T-helper 22 cell (primary cell): Measurements from ENCODE around the gene NUP35.
"Not testable (repeated sequence)": the region's sequence is repeated elsewhere in the genome, so short reads cannot be mapped to it uniquely, and the experiment has no call there.

Experiments
- DNase-seq: peaks from one replicate; pipeline ENCODE4 v3.0.0-alpha.2; 2020; ENCODE audit warnings: low read depth

The NUP35 gene

GRCh38 chr2:183148955-183149354, 24.7 kb downstream of the NUP35 start:
- DNase-seq, result no peak

- DNase-seq, result no peak
Measured at GRCh38 chr2:183149489-183149888, 25.2 kb downstream of the NUP35 start.

GRCh38 chr2:183152280-183152679, 28.0 kb downstream of the NUP35 start:
- DNase-seq, result not testable (repeated sequence)

DNA sequence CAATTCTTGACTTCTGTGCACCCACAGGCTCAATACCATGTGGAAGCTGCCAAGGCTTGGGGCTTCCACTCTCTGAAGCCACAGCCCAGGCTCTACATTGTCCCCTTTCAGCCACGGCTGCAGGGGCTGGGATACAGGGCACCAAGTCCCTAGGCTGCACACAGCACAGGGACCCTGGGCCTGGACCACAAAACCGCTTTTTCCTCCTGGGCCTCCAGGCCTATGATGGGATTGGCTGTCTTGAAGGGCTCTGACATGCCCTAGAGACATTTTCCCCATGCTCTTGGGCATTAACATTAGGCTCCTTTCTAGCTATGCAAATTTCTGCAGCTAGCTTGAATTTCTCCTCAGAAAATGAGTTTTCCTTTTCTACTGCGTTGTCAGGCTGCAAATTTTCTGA, 29.7 kb downstream of the NUP35 start:
- DNase-seq, result no peak

DNA sequence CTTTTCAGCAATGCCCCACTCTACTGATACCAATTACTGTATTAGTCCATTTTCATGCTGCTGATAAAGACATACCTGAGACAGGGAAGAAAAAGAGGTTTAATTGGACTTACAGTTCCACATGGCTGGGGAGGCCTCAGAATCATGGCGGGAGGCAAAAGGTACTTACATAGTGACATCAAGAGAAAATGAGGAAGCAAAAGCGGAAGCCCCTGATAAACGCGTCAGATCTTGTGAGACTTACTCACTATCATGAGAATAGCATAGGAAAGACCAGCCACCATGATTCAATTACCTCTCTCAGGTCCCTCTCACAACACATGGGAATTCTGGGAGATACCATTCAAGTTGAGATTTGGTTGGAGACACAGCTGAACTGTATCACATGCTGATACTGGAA, 30.5 kb downstream of the NUP35 start:
- not testable (repeated sequence) for DNase-seq

DNA sequence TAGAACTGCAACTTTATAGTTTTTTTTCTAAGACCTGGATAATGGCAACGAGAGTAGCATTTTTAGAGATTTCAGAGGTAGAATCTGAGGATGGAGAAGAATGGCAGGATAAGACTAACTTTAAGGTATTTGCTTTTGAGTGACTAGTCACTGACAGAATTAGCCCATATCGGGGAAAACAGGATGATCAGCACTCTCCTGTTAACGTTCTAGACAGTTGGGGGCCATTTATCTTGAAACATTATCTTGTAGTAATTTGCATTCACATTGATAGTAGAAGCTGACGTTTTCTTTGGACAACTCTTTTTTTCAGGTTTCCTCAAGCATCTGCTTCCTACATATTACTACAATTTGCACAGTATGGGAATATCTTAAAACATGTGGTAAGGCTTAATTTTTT, 32.9 kb downstream of the NUP35 start:
- DNase-seq, result no peak

- DNase-seq, result no peak
Measured at GRCh38 chr2:183162362-183162761, 38.1 kb downstream of the NUP35 start.

DNA sequence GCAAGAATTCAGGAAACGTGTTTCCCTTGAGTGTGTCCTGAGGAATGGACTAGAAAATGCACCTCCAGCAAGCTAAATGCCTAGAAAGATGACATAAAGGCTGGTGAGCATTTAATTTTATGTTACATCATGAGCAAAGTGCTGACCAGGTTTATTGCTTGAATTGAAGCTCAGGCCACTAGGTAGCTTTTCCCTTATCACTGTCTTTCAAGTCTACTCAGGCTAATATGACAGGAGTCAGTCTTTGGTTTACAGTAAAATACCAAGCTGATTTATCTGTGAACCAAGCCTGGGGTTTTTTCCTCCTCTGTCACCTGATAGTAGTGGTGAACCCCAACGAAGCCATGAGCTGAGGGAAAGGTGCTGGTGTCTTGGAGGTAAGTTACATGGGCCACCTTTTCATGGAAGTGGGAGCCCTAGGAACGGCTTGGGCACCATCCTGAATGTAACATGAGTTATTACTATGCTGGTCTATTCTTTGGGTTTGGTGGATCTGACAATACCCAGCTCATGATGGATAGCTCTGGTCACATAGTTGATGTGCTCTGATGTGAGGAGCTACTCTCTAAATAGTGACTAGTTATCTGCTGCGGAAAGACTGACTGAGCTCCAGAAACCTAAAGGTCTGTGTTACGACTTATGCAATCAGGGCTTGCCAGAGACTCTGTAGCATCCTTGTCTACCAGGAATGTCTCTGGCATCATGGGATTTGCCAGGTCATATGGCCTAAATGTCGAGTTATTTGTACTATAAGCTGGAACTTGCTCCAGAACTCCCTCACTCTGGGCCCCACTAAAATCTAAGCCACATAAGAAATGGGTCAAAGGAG, 39.8 kb downstream of the NUP35 start:
- no peak for DNase-seq

GRCh38 chr2:183164650-183165015, 40.4 kb downstream of the NUP35 start:
- no peak for DNase-seq

DNA sequence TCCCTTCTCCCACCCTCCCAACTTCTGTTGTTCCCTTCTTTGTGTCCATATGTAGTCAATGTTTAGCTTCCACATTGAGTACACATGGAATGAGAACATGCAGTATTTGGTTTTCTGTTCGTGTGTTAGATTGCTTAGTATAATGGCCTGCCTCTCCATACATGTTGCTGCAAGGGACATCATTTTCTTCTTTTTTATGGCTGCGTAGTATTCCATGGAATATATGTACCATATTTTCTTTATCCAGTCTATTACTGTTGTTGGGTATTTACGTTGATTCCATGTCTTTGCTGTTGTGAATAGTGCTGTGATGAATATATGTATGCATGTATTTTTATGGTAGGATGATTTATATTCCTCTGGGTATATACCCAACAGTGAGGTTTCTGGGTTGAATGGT, 42.0 kb downstream of the NUP35 start:
- DNase-seq, result no peak

- DNase-seq, result not testable (repeated sequence)
Measured at GRCh38 chr2:183166976-183167375, 42.7 kb downstream of the NUP35 start.

DNA sequence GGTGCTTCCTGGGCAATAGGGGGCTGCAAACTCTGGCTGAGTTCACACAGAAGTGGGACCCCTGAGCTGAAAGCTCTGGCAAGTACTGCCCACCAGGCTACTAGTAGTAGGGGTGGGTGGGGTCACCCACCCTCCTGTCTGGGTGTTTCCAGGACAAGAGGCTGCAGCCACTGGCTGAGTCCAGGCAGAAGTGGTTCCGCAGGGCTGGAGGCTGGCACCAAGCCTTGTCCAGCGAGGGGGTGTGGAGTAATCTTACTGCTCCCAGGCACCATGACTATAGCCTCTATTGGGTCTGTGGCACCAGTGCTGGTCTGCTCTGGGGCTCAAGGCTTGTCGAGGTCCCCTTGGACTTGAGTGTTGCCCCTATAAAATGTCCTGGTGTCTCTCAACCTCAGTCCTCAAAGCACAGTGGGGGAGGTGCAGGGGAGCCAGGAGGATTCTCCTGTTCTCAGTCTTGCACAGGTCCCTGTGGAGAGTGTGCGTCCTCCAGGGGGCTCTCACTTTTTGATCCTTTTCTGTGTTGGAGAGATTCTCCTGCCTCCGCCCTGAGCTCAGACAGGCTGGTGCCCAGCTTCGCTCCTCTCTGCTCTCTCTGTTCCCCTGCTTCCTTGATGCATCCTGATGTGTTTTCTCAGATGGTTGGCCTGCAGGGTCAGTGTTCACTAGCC, 48.1 kb downstream of the NUP35 start:
- no peak for DNase-seq

DNA sequence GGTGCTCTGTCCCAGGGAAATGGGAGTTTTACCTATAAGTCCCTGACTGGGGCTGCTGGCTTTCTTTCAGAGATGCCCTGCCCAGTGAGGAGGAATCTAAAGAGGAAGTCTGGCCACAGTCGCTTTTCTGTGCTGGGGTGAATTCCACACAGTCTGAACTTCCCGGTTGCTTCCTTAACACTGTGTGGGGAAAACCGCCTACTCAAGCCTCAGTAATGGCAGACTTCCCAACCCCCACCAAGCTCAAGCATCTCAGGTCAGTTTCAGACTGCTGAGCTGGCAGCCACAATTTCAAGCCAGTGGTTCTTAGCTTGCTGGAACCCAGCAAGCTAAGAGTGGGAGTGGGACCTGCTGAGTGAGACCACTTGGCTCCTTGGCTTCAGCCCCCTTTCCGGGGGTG, 54.9 kb downstream of the NUP35 start:
- no peak for DNase-seq

DNA sequence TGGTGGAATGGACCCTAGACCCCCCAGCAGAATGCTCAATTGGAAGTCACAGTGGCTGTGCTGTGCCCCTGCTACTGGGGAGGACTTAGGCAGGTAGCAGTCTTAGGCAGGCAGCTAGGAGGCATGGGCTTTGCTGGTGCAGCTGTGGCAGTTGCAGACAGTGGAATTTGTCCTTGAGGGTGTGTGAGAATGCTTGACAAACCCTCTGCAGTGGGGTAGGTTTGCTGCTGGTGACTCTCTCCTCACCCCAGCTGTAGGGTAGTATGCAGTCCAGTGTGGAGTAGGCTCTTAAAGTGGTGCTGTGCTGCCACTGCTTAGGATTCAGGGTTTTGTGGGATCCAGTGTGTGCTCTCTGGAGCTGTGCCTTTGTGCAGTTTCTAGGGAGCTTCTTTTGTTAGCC, 61.3 kb downstream of the NUP35 start:
- DNase-seq, result no peak

- DNase-seq, result no peak
Measured at GRCh38 chr2:183186296-183186695, 62.1 kb downstream of the NUP35 start.

DNA sequence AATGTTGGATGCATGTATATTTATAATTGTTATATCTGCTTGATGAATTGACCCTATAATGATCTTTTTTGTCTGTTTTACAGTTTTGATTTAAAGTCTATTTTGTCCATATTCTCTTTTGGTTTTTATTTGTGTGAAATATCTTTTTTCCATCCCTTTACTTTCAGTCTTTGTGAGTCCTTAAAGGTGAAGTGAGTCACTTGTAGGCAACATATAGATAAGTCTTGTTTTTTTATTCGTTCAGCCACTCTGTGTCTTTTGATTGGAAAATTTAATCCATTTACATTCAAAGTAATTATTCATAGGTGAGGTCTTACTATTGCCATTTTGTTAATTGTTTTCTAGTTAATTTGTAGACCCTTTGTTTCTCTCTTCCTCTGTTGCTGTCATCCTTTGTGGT, 62.5 kb downstream of the NUP35 start:
- no peak for DNase-seq

GRCh38 chr2:183192343-183192742, 68.1 kb downstream of the NUP35 start:
- DNase-seq, result no peak

- DNase-seq, result no peak
Measured at GRCh38 chr2:183193904-183194303, 69.7 kb downstream of the NUP35 start.

DNA sequence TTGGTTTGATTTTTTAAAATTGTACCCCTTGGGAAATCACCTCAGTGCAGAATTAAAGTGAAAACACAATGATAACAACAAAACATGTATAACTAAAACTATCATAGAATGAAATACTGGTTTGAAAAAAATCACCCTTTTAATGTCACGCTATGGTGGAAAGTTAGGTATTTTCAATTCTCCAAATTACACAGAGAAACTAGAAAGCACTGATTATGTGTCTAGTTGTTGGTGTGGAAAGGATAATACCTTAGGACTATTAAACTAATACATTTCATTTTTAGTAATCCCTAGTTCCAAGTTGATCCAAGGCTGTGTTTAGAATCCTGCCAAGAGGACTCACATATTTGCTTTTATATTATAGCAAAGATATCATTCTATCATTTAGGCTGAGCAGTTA, 71.2 kb downstream of the NUP35 start:
- DNase-seq, result no peak

- DNase-seq, result no peak
Measured at GRCh38 chr2:183195998-183196409, 71.8 kb downstream of the NUP35 start.

DNA sequence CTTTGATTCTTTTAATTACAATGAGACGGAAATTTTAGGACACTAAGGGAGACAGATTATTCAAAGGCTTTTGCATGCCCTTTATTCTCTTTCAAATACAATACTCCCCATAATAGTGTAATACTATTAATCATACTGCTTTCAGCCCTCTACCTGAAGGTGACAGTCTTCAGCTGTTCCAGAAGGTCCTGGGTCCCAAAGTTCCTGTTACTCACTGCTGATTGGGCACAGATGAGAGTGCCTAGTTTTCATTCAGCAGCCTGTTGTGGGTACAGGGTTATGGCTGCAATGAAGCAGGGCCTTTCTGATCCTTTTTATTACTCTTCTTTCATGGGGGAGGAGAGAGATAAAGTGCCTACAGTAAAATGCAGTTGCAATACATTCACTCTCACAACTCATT, 80.2 kb downstream of the NUP35 start:
- no peak for DNase-seq

GRCh38 chr2:183207110-183207509, 82.9 kb downstream of the NUP35 start:
- DNase-seq, result no peak

DNA sequence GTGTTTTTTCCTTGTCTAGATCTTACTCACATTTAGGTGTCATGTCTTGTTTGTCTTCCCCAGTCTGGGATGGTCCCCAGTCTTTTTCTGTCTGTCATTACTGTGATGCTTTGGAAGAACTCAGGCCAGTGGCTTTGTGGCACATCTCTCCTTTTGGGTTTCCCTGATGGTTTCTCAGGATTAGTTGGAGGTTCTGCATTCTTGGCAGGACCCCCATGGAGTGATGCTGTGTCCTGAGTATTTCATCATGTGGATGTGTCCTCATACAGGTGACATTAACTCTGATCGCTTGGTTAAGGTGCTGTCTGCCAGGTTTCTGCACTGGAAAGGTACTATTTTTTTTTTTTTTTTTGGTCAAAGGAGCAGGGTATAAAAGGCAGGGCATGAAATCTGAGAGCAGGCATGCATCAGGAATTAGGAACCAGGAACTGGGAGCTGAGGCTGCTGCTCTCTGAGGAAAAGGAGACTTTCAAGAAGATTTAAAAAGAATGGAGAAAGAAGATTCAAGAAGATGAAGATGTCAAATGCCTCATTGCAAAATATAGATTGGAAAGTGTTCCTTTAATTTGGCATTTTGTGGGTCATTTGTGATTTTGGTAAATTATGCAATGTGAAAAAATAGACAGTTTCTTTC, 85.3 kb downstream of the NUP35 start:
- no peak for DNase-seq
